Left kidney (tissue), 2 donors: ENCODE results near the gene CASKIN1. TPM values are rescaled to one million over a fixed set of nuclear protein-coding genes. Genes with fewer than 3 reads are reported as not detected.

Source experiments
- DNase-seq: peaks from one replicate; pipeline ENCODE4 v3.0.0-alpha.2; 2013
- polyA plus RNA-seq: library from polyadenylated mRNA; unstranded; fragments of 120-200 nt; gene quantifications from one replicate; pipeline ENCODE4 v1.2.1, GENCODE V29; 2013; ENCODE audit not compliant: insufficient read length

CASKIN1 gene
- polyA plus RNA-seq, 1 donor, result 1.5 TPM

GRCh38 chr16:2174396-2175131, 21.8 kb downstream of the CASKIN1 start:
- DNase-seq, result no peak

GRCh38 chr16:2173916-2174315, 22.5 kb downstream of the CASKIN1 start:
- no peak for DNase-seq

GRCh38 chr16:2173366-2173765, 23.0 kb downstream of the CASKIN1 start:
- DNase-seq, result no peak

- DNase-seq, result no peak
Measured at GRCh38 chr16:2172688-2173335, 23.6 kb downstream of the CASKIN1 start.

GRCh38 chr16:2171601-2172178, 24.7 kb downstream of the CASKIN1 start:
- no peak for DNase-seq

GRCh38 chr16:2170587-2171435, 25.6 kb downstream of the CASKIN1 start:
- DNase-seq, result no peak

- no peak for DNase-seq
Measured at GRCh38 chr16:2170080-2170479, 26.3 kb downstream of the CASKIN1 start.

- DNase-seq, result no peak
Measured at GRCh38 chr16:2167068-2167638, 29.3 kb downstream of the CASKIN1 start.

GRCh38 chr16:2166263-2167067, 29.9 kb downstream of the CASKIN1 start:
- DNase-seq, result no peak

GRCh38 chr16:2165861-2166260, 30.5 kb downstream of the CASKIN1 start:
- DNase-seq, result no peak

- no peak for DNase-seq
Measured at GRCh38 chr16:2163211-2163881, 33.1 kb downstream of the CASKIN1 start.

- DNase-seq, result no peak
Measured at GRCh38 chr16:2162676-2163118, 33.7 kb downstream of the CASKIN1 start.

- DNase-seq, result no peak
Measured at GRCh38 chr16:2161911-2162310, 34.5 kb downstream of the CASKIN1 start.

GRCh38 chr16:2160915-2161551, 35.4 kb downstream of the CASKIN1 start:
- DNase-seq, result no peak

- DNase-seq, result no peak
Measured at GRCh38 chr16:2159175-2159838, 37.1 kb downstream of the CASKIN1 start.

GRCh38 chr16:2158262-2158638, 38.2 kb downstream of the CASKIN1 start:
- DNase-seq, result no peak

- DNase-seq, result no peak
Measured at GRCh38 chr16:2157480-2158261, 38.7 kb downstream of the CASKIN1 start.

- DNase-seq, result no peak
Measured at GRCh38 chr16:2156849-2157224, 39.6 kb downstream of the CASKIN1 start.
